ENCODE measurements around the gene CHSY1. TPM values are rescaled to one million over a fixed set of nuclear protein-coding genes. Genes with fewer than 3 reads are reported as not detected.

Gene CHSY1
- total RNA-seq, 1 donor from 2014 or later: 33.2 TPM

DNA sequence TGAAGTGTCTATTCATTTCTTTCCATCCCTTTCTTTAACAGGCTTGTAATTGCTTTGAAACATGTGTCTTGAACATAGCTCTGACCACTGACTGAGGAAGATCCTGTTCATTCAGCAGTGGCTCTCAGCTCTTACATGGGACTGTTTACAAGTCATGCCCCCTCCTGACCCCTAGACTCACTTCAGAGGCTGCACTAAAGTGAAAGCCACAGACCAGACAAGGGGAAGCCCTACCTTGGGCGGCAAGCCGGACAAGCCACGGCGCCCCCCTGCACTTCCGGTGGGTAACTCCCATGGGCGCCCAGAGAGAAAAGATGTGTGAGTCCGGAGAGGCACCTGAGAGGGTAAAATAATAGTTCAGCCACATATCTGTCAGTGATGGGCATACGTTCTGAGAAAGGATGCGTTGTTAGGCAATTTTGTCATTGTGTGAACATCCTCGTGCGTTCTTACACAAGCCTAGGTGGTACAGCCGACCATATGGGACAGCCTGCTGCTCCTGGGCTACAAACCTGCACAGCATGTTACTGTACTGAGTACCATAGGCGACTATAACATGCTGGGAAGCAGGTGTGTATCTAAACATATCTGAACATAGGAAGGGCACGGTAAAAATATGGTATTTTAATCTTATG is 116.2 kb downstream of the CHSY1 start:
- H3K27ac Mint-ChIP-seq: no peak overlapping the region

DNA sequence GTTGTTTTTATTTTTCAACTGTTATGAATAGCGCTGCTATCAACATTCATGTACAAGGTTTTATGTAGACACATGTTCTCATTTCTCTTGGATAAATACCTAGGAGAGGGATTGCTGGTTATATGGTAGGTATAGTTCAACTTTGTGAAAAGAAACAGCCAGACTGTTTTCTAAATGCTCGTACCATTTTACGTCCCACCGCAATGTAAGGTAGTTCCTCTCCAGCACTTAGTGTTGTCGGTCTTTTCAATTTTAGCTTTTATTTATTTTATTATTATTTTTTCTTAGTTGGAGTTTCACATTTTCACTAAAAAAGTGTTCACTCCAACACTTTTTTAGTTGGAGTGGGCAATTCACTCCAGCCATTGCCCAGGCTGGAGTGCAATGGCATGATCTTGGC is 117.1 kb downstream of the CHSY1 start:
- H3K9me3 Mint-ChIP-seq (ENCODE audit: low read depth): peaks cover 4% of the 10 kb centered on the region
- no peak overlapping the region for H3K4me3 Mint-ChIP-seq (ENCODE audit: low read depth)
- peaks cover 7% of the 10 kb centered on the region for H3K27me3 Mint-ChIP-seq
- TF ChIP-seq, protein P1, sequence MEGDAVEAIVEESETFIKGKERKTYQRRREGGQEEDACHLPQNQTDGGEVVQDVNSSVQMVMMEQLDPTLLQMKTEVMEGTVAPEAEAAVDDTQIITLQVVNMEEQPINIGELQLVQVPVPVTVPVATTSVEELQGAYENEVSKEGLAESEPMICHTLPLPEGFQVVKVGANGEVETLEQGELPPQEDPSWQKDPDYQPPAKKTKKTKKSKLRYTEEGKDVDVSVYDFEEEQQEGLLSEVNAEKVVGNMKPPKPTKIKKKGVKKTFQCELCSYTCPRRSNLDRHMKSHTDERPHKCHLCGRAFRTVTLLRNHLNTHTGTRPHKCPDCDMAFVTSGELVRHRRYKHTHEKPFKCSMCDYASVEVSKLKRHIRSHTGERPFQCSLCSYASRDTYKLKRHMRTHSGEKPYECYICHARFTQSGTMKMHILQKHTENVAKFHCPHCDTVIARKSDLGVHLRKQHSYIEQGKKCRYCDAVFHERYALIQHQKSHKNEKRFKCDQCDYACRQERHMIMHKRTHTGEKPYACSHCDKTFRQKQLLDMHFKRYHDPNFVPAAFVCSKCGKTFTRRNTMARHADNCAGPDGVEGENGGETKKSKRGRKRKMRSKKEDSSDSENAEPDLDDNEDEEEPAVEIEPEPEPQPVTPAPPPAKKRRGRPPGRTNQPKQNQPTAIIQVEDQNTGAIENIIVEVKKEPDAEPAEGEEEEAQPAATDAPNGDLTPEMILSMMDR (IDR thresholded peaks at IDR 0.05; ENCODE audit: unreplicated experiment): no peak
- DNase-seq (ENCODE audit: low spot score, unreplicated experiment): no peak
- peaks cover 3% of the 10 kb centered on the region for H3K4me1 Mint-ChIP-seq (ENCODE audit: low read depth)
- no peak overlapping the region for H3K27ac Mint-ChIP-seq
- H3K36me3 Mint-ChIP-seq (ENCODE audit: insufficient read depth): peaks cover 1% of the 10 kb centered on the region

More for the DNA sequence above, 116.2 kb downstream of the CHSY1 start:
- no peak for DNase-seq (ENCODE audit: low spot score, unreplicated experiment)
- H3K36me3 Mint-ChIP-seq (ENCODE audit: insufficient read depth): no peaks in the 10 kb centered on the region
- peaks cover 7% of the 10 kb centered on the region for H3K27me3 Mint-ChIP-seq
- no peak overlapping the region for H3K4me3 Mint-ChIP-seq (ENCODE audit: low read depth)
- H3K4me1 Mint-ChIP-seq (ENCODE audit: low read depth): peaks cover 3% of the 10 kb centered on the region
- peaks cover 4% of the 10 kb centered on the region for H3K9me3 Mint-ChIP-seq (ENCODE audit: low read depth)
- TF ChIP-seq, protein P1 (IDR thresholded peaks at IDR 0.05; ENCODE audit: unreplicated experiment): no peak

DNA sequence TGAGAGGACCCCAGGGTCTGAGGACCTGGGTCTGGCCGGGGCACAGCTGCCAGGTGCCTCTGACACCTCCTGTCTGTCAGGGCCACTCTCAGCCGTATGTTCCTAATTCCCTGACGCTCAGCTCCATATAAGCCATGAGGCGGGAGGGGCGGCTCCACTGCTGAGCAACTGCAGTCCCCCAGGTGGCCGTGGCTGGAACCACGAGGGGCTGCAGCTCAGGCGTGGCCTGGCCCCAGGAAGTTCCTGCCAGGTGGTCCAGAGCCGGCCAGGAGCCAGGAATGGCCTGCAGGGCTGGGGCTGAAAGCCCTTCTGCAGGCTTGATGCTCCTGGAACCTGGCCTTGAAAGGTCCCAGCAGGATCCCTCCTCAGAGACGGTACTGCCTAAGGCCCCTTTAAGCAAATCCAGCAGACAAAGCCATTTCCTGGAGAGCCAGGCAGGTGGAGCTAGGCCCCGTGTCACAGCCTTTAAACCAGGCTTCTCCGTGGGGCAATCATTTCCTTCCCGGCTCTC is 118.0 kb downstream of the CHSY1 start:
- no peak overlapping the region for H3K4me3 Mint-ChIP-seq (ENCODE audit: low read depth)
- H3K27ac Mint-ChIP-seq: no peak overlapping the region
- DNase-seq (ENCODE audit: low spot score, unreplicated experiment): no peak
- H3K9me3 Mint-ChIP-seq (ENCODE audit: low read depth): peaks cover 4% of the 10 kb centered on the region
- TF ChIP-seq, protein P1 (IDR thresholded peaks at IDR 0.05; ENCODE audit: unreplicated experiment): no peak
- peaks cover 3% of the 10 kb centered on the region for H3K4me1 Mint-ChIP-seq (ENCODE audit: low read depth)
- peaks cover 1% of the 10 kb centered on the region for H3K36me3 Mint-ChIP-seq (ENCODE audit: insufficient read depth)
- H3K27me3 Mint-ChIP-seq: peaks cover 7% of the 10 kb centered on the region

DNA sequence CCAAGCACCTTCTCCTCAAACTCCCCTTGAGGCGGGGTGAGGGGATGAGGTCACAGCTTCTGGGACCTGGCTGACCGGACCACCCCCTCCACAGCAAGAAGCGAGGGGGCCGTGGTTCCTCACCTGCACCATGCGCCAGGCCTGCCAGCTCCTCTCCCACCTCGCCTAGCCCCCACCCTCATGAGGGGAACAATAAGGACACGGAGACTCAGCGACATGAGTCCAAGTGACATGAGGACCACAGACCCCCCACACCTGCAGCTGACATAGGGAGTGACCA is 118.7 kb downstream of the CHSY1 start:
- no peak overlapping the region for H3K27ac Mint-ChIP-seq
- peaks cover 4% of the 10 kb centered on the region for H3K9me3 Mint-ChIP-seq (ENCODE audit: low read depth)
- no peak overlapping the region for H3K4me3 Mint-ChIP-seq (ENCODE audit: low read depth)
- H3K4me1 Mint-ChIP-seq (ENCODE audit: low read depth): peaks cover 3% of the 10 kb centered on the region
- H3K36me3 Mint-ChIP-seq (ENCODE audit: insufficient read depth): peaks cover 1% of the 10 kb centered on the region
- TF ChIP-seq, protein P1 (IDR thresholded peaks at IDR 0.05; ENCODE audit: unreplicated experiment): no peak
- no peak for DNase-seq (ENCODE audit: low spot score, unreplicated experiment)
- H3K27me3 Mint-ChIP-seq: peaks cover 3% of the 10 kb centered on the region

DNA sequence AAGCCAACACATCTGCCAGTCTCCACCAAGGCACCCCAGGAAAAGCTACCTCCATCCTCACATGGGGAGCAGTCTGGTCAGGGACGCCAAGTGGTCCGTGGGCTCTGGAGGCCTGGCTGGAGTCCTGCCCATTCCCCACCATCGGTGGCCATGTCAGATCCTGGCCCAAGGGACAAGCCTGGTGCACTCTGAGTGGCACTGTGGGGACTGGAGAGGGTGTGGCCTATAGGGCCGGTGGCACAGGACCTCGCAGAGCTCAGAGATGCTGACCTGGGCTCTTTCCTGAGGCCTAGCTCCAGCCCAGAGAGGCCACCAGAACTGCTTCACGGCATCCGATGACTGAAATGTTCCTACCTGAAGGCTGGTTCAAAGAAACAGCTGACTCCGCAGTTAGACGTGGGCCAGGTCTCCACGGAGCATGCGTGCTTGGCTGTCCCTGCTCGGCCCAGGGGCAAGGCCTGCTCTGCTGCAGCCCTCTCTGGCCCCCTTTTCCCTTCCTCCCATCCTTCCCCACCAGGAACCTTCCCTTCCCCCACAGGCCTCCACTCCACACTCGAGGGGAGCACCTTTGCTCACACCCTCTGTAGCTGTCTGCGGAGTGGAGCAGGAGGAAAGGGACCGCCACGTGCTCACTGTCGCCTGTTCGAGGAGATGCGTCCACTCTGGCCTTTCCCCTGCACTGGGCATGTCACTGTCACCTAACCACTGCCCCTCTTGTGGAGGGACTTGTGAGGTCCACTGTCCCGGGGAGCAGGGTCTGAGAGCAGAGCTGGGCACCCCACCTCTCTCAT is 119.3 kb downstream of the CHSY1 start:
- peaks cover 3% of the 10 kb centered on the region for H3K4me1 Mint-ChIP-seq (ENCODE audit: low read depth)

More for the DNA sequence above, 119.3 kb downstream of the CHSY1 start:
- no peak overlapping the region for H3K4me3 Mint-ChIP-seq (ENCODE audit: low read depth)
- H3K27ac Mint-ChIP-seq: no peak overlapping the region
- peaks cover 7% of the 10 kb centered on the region for H3K9me3 Mint-ChIP-seq (ENCODE audit: low read depth)
- TF ChIP-seq, protein P1 (IDR thresholded peaks at IDR 0.05; ENCODE audit: unreplicated experiment): no peak
- peaks cover 1% of the 10 kb centered on the region for H3K36me3 Mint-ChIP-seq (ENCODE audit: insufficient read depth)
- no peak for DNase-seq (ENCODE audit: low spot score, unreplicated experiment)
- H3K27me3 Mint-ChIP-seq: peaks cover 3% of the 10 kb centered on the region

All from progenitor cell of endocrine pancreas (in vitro differentiated cells).